BE2C (cell line): ENCODE data around the gene KIAA0825.

ENCODE experiments used
- DNase-seq: peaks from one replicate; pipeline ENCODE4 v3.0.0-alpha.2; 2020
- H3K27me3 ChIP-seq: fragments of 250-450 bp; sonication (Bioruptor Pico); 2 replicates; pipeline ENCODE4 v1.5.1; 2020; ENCODE audit warnings: mild to moderate bottlenecking
- H3K36me3 ChIP-seq: fragments of 250-450 bp; sonication (Bioruptor Pico); 2 replicates; pipeline ENCODE4 v1.5.1; 2020; ENCODE audit warnings: mild to moderate bottlenecking
- H3K4me1 ChIP-seq: fragments of 250-450 bp; sonication (Bioruptor Pico); 2 replicates; pipeline ENCODE4 v1.5.1; 2020
- H3K4me3 ChIP-seq: 2 replicates; pipeline ENCODE4 v1.5.1; 2011; ENCODE audit warnings: low read depth, low read length
- H3K9me3 ChIP-seq: fragments of 250-450 bp; sonication (Bioruptor Pico); 2 replicates; pipeline ENCODE4 v1.5.1; 2020
- CTCF ChIP-seq: IDR thresholded peaks from 2 replicates; pipeline ENCODE4 v1.5.1; 2012; ENCODE audit warnings: mild to moderate bottlenecking, low read depth, low read length

The KIAA0825 gene

GRCh38 chr5:94209774-94210355, 408.5 kb downstream of the KIAA0825 start:
- no peak for DNase-seq
- Histone ChIP-seq H3K4me1 (no peaks in the 10 kb centered on the region), H3K36me3 (no peaks in the 10 kb centered on the region), H3K4me3 (no peak overlapping the region), H3K27me3 (no peaks in the 10 kb centered on the region), H3K9me3 (no peaks in the 10 kb centered on the region)
- no peak for TF ChIP-seq CTCF

DNA sequence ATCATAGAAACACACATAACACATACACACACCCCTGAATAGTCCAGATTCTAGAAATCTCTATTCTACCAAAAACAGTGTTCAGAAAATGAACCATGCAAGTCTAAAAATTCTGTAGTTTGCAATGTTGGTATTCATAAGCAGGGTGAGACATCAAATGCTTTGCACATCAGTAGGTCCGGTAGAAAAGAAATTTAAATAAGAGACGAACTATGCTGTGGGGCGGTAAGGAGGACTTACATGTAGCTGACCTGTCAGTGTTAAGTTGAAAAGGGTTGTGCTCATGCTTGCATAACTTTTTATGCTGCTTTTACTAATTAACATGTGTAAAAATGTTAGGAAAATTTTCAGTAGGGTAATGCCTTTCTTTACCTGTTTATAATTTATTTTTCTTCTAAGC, 409.1 kb downstream of the KIAA0825 start:
- no peak overlapping the region for H3K4me3 ChIP-seq
- H3K9me3 ChIP-seq, result no peaks in the 10 kb centered on the region
- H3K4me1 ChIP-seq, result no peaks in the 10 kb centered on the region
- TF ChIP-seq CTCF, result no peak
- H3K36me3 ChIP-seq, result no peaks in the 10 kb centered on the region
- DNase-seq, result no peak
- H3K27me3 ChIP-seq, result no peaks in the 10 kb centered on the region

DNA sequence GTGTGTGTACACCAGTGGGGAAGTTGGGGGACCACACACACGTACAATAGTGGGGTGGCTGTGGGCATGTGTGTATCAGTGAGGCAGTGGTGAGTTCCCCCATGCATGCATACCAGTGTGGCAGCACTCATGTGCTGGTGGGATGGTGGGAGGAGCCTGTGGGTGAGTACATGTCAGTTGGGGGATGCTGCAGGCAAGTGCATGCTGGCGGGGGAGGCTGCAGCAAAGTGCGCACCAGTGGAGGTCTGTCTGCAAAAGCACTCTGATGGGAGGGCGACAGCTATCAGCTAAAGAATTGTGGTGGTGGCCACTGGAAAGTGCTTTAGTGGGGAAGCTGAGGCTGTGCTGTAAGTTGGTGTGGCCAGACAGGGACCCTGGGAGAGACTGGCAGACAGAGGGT, 418.8 kb downstream of the KIAA0825 start:
- DNase-seq, result no peak
- Histone ChIP-seq H3K9me3 (no peaks in the 10 kb centered on the region), H3K36me3 (no peaks in the 10 kb centered on the region), H3K4me3 (no peak overlapping the region), H3K4me1 (no peaks in the 10 kb centered on the region; the same call in 1 of the 2 replicates), H3K27me3 (no peaks in the 10 kb centered on the region)
- no peak for TF ChIP-seq CTCF

DNA sequence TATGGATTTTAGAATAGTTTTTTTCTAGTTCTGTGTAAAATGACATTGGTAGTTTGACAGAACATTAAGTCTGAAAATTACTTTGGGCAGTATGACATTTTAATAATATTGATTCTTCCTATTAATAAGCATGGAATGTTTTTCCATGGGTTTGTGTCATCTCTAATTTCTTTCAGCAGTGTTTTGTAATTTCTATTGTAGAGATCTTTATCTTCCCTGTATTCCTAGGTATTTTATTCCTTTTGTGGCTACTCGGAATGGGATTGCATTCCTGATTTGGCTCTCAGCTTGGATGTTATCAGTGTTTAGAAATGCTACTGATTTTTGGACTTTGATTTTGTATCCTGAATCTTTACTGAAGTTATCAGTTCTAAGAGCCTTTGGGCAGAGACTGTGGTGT, 420.4 kb downstream of the KIAA0825 start:
- TF ChIP-seq CTCF, result no peak
- no peaks in the 10 kb centered on the region for H3K36me3 ChIP-seq
- H3K9me3 ChIP-seq, result no peaks in the 10 kb centered on the region
- no peak for DNase-seq
- no peak overlapping the region for H3K4me3 ChIP-seq
- no peaks in the 10 kb centered on the region for H3K27me3 ChIP-seq
- no peaks in the 10 kb centered on the region; the same call in 1 of the 2 replicates for H3K4me1 ChIP-seq

- no peaks in the 10 kb centered on the region for H3K27me3 ChIP-seq
- no peaks in the 10 kb centered on the region for H3K9me3 ChIP-seq
- no peak for TF ChIP-seq CTCF
- H3K4me1 ChIP-seq, result no peaks in the 10 kb centered on the region; the same call in 1 of the 2 replicates
- no peaks in the 10 kb centered on the region for H3K36me3 ChIP-seq
- no peak overlapping the region for H3K4me3 ChIP-seq
- DNase-seq, result no peak
Measured at GRCh38 chr5:94196953-94197352, 421.5 kb downstream of the KIAA0825 start.

GRCh38 chr5:94192658-94193391, 425.6 kb downstream of the KIAA0825 start:
- H3K27me3 ChIP-seq, result no peaks in the 10 kb centered on the region
- H3K4me1 ChIP-seq, result no peaks in the 10 kb centered on the region; the same call in 1 of the 2 replicates
- H3K4me3 ChIP-seq, result no peak overlapping the region
- no peak for DNase-seq
- no peaks in the 10 kb centered on the region for H3K36me3 ChIP-seq
- H3K9me3 ChIP-seq, result no peaks in the 10 kb centered on the region
- no peak for TF ChIP-seq CTCF
